Osteocyte (in vitro differentiated cells): ENCODE results near the gene BANK1. TPM values are rescaled to one million over a fixed set of nuclear protein-coding genes. Genes with fewer than 3 reads are reported as not detected.

Experiments used
- DNase-seq: peaks from one replicate; pipeline ENCODE4 v3.0.0; 2021; ENCODE audit warnings: mixed read lengths; ENCODE audit not compliant: unreplicated experiment; ENCODE audit errors: extremely low spot score
- H3K27ac Mint-ChIP-seq: one replicate; pipeline ENCODE4 v1.8.0; 2021; ENCODE audit warnings: mild to moderate bottlenecking, mixed read lengths; ENCODE audit not compliant: unreplicated experiment
- H3K27me3 Mint-ChIP-seq: one replicate; pipeline ENCODE4 v1.8.0; 2021; ENCODE audit warnings: mixed read lengths; ENCODE audit not compliant: unreplicated experiment
- H3K36me3 Mint-ChIP-seq: one replicate; pipeline ENCODE4 v1.8.0; 2021; ENCODE audit warnings: mixed read lengths; ENCODE audit not compliant: unreplicated experiment
- H3K4me1 Mint-ChIP-seq: one replicate; pipeline ENCODE4 v1.8.0; 2021; ENCODE audit warnings: mixed read lengths; ENCODE audit not compliant: unreplicated experiment
- H3K4me3 Mint-ChIP-seq: one replicate; pipeline ENCODE4 v1.8.0; 2021; ENCODE audit warnings: mild to moderate bottlenecking, moderate library complexity, mixed read lengths; ENCODE audit not compliant: unreplicated experiment
- H3K9me3 Mint-ChIP-seq: one replicate; pipeline ENCODE4 v1.8.0; 2021; ENCODE audit warnings: mixed read lengths; ENCODE audit not compliant: unreplicated experiment
- CTCF ChIP-seq: fragments of 200-600 bp; sonication (generic); IDR thresholded peaks from 2 replicates; pipeline ENCODE4 v1.5.0; 2021; ENCODE audit warnings: antibody characterized with exemption, mild to moderate bottlenecking, moderate library complexity
- total RNA-seq: library from RNA; stranded (reverse); gene quantifications from 2 replicates; pipeline ENCODE4 v1.2.1, GENCODE V29; 2021

The BANK1 gene
- total RNA-seq, 1 donor from 2014 or later, result 1.0 TPM

- no peak for DNase-seq
- TF ChIP-seq CTCF, result no peak
- H3K27ac Mint-ChIP-seq, result no peak overlapping the region
- H3K36me3 Mint-ChIP-seq, result no peaks in the 10 kb centered on the region
- H3K27me3 Mint-ChIP-seq, result no peaks in the 10 kb centered on the region
- H3K4me1 Mint-ChIP-seq, result peaks cover 20% of the 10 kb centered on the region
- H3K9me3 Mint-ChIP-seq, result no peaks in the 10 kb centered on the region
- H3K4me3 Mint-ChIP-seq, result no peak overlapping the region
These were observed 164.6 kb downstream of the BANK1 start for GRCh38 chr4:101954975-101955678.

GRCh38 chr4:101956068-101956825 is 165.7 kb downstream of the BANK1 start:
- H3K4me3 Mint-ChIP-seq, result no peak overlapping the region
- no peaks in the 10 kb centered on the region for H3K36me3 Mint-ChIP-seq
- no peak overlapping the region for H3K27ac Mint-ChIP-seq
- H3K9me3 Mint-ChIP-seq, result no peaks in the 10 kb centered on the region
- no peak for DNase-seq
- H3K4me1 Mint-ChIP-seq, result peaks cover 25% of the 10 kb centered on the region
- TF ChIP-seq CTCF, result no peak
- no peaks in the 10 kb centered on the region for H3K27me3 Mint-ChIP-seq

GRCh38 chr4:101958547-101958946 is 168.0 kb downstream of the BANK1 start:
- no peaks in the 10 kb centered on the region for H3K36me3 Mint-ChIP-seq
- DNase-seq, result no peak
- no peak for TF ChIP-seq CTCF

GRCh38 chr4:101960431-101960830 is 169.9 kb downstream of the BANK1 start:
- no peaks in the 10 kb centered on the region for H3K9me3 Mint-ChIP-seq
- H3K4me3 Mint-ChIP-seq, result no peak overlapping the region
- no peaks in the 10 kb centered on the region for H3K36me3 Mint-ChIP-seq
- no peaks in the 10 kb centered on the region for H3K27me3 Mint-ChIP-seq
- TF ChIP-seq CTCF, result no peak
- H3K27ac Mint-ChIP-seq, result no peak overlapping the region
- DNase-seq, result no peak
- H3K4me1 Mint-ChIP-seq, result peaks cover 17% of the 10 kb centered on the region

More at GRCh38 chr4:101958547-101958946, 168.0 kb downstream of the BANK1 start:
- Mint-ChIP-seq H3K4me3 (no peak overlapping the region), H3K27me3 (no peaks in the 10 kb centered on the region), H3K4me1 (peaks cover 36% of the 10 kb centered on the region), H3K9me3 (no peaks in the 10 kb centered on the region), H3K27ac (no peak overlapping the region)

GRCh38 chr4:101961144-101961543 is 170.6 kb downstream of the BANK1 start:
- DNase-seq, result no peak
- Mint-ChIP-seq H3K4me1 (peaks cover 17% of the 10 kb centered on the region), H3K4me3 (no peak overlapping the region), H3K27me3 (no peaks in the 10 kb centered on the region), H3K27ac (peak overlapping the region; percentile 56), H3K36me3 (no peaks in the 10 kb centered on the region), H3K9me3 (no peaks in the 10 kb centered on the region)
- no peak for TF ChIP-seq CTCF
